ENCODE measurements around the gene NPTX1. TPM values are rescaled to one million over a fixed set of nuclear protein-coding genes. Genes with fewer than 3 reads are reported as not detected.

The NPTX1 gene
- total and polyA plus RNA-seq, 9 of the 15 experiments (the other 6 are each of a cell fraction or from before 2014, with no cell fraction given) = 0.04 TPM; not detected in 8

DNA sequence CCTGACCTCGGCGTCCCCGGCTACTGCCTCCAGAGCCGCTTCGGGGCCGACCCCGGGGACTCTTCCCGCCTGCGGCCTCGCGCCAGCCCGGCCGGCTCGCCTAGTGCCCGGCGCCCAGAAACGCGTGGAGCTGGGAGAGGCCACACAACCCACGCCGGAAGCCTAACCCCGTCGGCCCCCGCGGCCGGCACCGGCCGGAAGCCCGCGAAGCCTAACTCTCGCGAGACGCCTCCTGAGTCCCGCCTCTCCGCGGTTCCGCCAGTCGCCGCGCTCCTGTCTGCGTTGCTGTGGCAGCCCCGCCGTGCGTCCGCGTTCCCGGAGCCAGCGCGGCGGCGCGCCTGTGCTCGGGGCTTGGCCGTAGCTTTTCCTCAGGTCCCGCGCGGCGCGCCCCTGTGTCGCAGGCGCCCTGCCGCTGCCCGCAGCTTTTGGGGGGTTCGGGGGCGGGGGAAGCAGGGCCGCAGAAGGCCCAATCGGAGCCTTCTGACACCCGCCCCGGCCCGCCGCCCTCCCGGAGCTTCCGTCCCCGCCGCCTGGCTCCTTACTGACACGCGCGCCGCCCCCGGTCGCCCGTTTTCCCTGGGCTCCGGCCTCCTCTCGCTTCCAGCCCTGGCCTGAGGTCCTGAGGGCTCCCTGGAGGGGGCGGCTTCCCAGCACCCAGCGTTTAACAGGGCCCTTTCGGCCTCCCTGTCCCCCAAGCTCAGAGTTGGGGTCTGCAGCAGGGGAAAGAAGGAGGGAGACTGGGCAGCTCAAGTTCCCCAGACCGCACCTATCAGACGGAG, 21.7 kb downstream of the NPTX1 start (continued):
- TF ChIP-seq ZBTB1 (CRISPR knock-in tag; IDR thresholded peaks at IDR 0.05; ENCODE audit: borderline replicate concordance, low read depth) = 0 out of 2 replicates have a peak, but pooled peaks have one; percentile 32
- no peak for TF ChIP-seq SIX5 (IDR thresholded peaks at IDR 0.05; ENCODE audit: borderline replicate concordance in 1 of 2, insufficient read depth in 1 of 2, low read depth in 1 of 2, low read length in 2 of 2)
- TF ChIP-seq NFE2L1 (tag; IDR thresholded peaks at IDR 0.05; ENCODE audit: borderline replicate concordance, low read depth) = no peak
- peak; percentile 98 for TF ChIP-seq ZFX (CRISPR knock-in tag; IDR thresholded peaks at IDR 0.05)
- TF ChIP-seq HDAC2 (IDR thresholded peaks at IDR 0.05) = peak; percentile 72
- TF ChIP-seq, protein P1, sequence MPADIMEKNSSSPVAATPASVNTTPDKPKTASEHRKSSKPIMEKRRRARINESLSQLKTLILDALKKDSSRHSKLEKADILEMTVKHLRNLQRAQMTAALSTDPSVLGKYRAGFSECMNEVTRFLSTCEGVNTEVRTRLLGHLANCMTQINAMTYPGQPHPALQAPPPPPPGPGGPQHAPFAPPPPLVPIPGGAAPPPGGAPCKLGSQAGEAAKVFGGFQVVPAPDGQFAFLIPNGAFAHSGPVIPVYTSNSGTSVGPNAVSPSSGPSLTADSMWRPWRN (IDR thresholded peaks at IDR 0.05; ENCODE audit: low read depth) = no peak
- TF ChIP-seq, protein P2, sequence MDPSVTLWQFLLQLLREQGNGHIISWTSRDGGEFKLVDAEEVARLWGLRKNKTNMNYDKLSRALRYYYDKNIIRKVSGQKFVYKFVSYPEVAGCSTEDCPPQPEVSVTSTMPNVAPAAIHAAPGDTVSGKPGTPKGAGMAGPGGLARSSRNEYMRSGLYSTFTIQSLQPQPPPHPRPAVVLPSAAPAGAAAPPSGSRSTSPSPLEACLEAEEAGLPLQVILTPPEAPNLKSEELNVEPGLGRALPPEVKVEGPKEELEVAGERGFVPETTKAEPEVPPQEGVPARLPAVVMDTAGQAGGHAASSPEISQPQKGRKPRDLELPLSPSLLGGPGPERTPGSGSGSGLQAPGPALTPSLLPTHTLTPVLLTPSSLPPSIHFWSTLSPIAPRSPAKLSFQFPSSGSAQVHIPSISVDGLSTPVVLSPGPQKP (CRISPR knock-in tag; IDR thresholded peaks at IDR 0.05) = no peak
- TF ChIP-seq CC2D1A (IDR thresholded peaks at IDR 0.05) = no peak
- no peak for TF ChIP-seq BRCA1 (IDR thresholded peaks at IDR 0.05)
- no peak for TF ChIP-seq BRCA1 (CRISPR knock-in tag; IDR thresholded peaks at IDR 0.05)
- peak; percentile 100 for TF ChIP-seq CHD2 (IDR thresholded peaks at IDR 0.05; ENCODE audit: low read depth, low read length)
- TF ChIP-seq, protein P3, sequence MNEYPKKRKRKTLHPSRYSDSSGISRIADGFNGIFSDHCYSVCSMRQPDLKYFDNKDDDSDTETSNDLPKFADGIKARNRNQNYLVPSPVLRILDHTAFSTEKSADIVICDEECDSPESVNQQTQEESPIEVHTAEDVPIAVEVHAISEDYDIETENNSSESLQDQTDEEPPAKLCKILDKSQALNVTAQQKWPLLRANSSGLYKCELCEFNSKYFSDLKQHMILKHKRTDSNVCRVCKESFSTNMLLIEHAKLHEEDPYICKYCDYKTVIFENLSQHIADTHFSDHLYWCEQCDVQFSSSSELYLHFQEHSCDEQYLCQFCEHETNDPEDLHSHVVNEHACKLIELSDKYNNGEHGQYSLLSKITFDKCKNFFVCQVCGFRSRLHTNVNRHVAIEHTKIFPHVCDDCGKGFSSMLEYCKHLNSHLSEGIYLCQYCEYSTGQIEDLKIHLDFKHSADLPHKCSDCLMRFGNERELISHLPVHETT (CRISPR knock-in tag; conservative IDR thresholded peaks at IDR 0.05 in 1 of 2, IDR thresholded peaks at IDR 0.05 in 1 of 2) = peak in 1 of 2 experiments; percentile 93; a peak in 2 of 4 replicates
- TF ChIP-seq FOXM1 (IDR thresholded peaks at IDR 0.05; ENCODE audit: low read depth) = 0 out of 2 replicates have a peak, but pooled peaks have one; percentile 23
- TF ChIP-seq FOXM1 (CRISPR knock-in tag; IDR thresholded peaks at IDR 0.05; ENCODE audit: low read depth) = peak; percentile 84; the same call in 1 of the 2 replicates
- TF ChIP-seq ZNF766 (CRISPR knock-in tag; conservative IDR thresholded peaks at IDR 0.05) = peak; percentile 82
- TF ChIP-seq GATA2 (CRISPR knock-in tag; IDR thresholded peaks at IDR 0.05) = no peak
